ENCODE measurements around the gene COPG2. TPM values are rescaled to one million over a fixed set of nuclear protein-coding genes. Genes with fewer than 3 reads are reported as not detected.
"Not testable (repeated sequence)": the region's sequence is repeated elsewhere in the genome, so short reads cannot be mapped to it uniquely, and the experiment has no call there.

The COPG2 gene, protein sequence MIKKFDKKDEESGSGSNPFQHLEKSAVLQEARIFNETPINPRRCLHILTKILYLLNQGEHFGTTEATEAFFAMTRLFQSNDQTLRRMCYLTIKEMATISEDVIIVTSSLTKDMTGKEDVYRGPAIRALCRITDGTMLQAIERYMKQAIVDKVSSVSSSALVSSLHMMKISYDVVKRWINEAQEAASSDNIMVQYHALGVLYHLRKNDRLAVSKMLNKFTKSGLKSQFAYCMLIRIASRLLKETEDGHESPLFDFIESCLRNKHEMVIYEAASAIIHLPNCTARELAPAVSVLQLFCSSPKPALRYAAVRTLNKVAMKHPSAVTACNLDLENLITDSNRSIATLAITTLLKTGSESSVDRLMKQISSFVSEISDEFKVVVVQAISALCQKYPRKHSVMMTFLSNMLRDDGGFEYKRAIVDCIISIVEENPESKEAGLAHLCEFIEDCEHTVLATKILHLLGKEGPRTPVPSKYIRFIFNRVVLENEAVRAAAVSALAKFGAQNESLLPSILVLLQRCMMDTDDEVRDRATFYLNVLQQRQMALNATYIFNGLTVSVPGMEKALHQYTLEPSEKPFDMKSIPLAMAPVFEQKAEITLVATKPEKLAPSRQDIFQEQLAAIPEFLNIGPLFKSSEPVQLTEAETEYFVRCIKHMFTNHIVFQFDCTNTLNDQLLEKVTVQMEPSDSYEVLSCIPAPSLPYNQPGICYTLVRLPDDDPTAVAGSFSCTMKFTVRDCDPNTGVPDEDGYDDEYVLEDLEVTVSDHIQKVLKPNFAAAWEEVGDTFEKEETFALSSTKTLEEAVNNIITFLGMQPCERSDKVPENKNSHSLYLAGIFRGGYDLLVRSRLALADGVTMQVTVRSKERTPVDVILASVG
- total RNA-seq = 26.7 and 27.4 TPM in 2 replicates

DNA sequence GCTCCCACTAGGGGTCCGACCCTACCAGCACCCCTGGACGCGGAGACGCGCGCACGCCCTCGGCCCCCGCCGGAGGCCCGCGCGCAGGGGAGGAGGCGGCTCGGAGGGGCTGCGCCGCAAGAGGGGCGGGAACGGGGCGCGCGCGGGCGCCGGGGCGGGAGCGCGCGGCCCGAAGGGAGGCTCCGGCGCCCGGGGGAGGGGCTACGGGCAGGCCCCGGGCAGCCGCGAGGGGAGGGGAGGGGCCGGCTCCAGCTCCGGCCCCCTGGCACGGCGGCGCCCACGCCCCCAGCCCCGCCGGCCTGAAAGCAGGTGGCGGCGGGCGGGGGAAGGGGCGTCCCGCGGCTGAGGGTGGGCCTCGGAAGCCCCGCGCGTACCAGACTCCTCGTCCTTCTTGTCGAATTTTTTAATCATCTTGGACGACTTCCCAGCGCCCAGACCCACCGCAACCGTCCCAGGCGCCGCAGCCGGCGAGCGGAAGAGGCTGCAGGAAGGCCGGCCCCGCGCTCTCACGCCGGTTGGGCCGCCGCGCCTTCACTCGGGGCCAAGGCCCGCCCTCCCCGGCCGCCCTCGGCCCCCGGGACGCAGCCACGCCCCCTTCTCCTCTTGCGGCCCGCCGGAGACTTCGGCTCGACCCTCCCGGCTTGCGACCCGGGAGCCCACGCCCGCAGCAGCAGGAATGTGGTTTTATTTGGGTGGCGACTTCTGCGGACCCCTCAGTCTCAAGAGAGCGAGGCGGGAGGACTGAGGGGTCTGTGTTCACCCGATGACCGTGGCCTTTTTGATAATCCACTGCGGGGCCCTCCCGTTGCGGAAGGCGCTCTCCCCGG, at the start of gene COPG2:
COPG2 (minus strand) TSS at position 491 of the 827 bp plus-strand sequence; CDS start at position 411, 80 bp downstream.
- Mint-ChIP-seq H3K27me3 (ENCODE audit: low read depth) (peaks cover 12% of the 10 kb centered on the region), H3K36me3 (ENCODE audit: low read depth) (peaks cover 8% of the 10 kb centered on the region), H3K27ac (peak within 1 kb of the TSS; percentile 61), H3K9me3 (no peaks in the 10 kb centered on the region), H3K4me1 (ENCODE audit: low read depth) (peaks cover 19% of the 10 kb centered on the region), H3K4me3 (ENCODE audit: low read depth) (peak within 1 kb of the TSS; percentile 87)
- intact Hi-C loops (cut with micrococcal nuclease) = loop anchor here (1.0 to 5.0 kb wide), 3 partner anchors 19 to 596 kb away; partner anchors contain the start of gene KLHDC10
- DNase-seq (ENCODE audit: low spot score) = peak; percentile 71

DNA sequence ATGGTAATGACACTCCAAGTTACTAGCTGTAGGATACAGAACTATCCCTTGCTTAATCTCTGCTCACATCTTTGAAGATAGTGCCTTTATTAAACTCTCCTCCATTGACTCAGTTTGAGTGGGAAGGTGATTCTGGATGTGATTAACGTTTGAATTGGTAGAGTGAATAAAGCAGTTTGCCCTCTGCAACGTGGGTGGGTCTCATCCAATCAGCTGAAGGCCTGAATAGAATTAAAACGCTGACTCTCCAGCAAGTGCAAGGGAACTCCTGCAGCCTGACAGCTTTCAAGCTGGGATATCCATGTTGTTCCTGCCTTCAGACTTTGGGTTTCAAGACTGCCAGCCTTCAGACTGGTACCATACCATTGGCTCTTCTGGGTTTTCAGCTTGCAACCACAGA, 43.9 kb upstream of the COPG2 start:
- H3K36me3 Mint-ChIP-seq (ENCODE audit: low read depth) = no peaks in the 10 kb centered on the region
- no peaks in the 10 kb centered on the region for H3K9me3 Mint-ChIP-seq
- H3K4me3 Mint-ChIP-seq (ENCODE audit: low read depth) = no peak overlapping the region
- H3K4me1 Mint-ChIP-seq (ENCODE audit: low read depth) = no peaks in the 10 kb centered on the region
- no peak overlapping the region for H3K27ac Mint-ChIP-seq
- intact Hi-C loops (cut with micrococcal nuclease) = no loop called here
- DNase-seq (ENCODE audit: low spot score) = no peak
- H3K27me3 Mint-ChIP-seq (ENCODE audit: low read depth) = no peaks in the 10 kb centered on the region

DNA sequence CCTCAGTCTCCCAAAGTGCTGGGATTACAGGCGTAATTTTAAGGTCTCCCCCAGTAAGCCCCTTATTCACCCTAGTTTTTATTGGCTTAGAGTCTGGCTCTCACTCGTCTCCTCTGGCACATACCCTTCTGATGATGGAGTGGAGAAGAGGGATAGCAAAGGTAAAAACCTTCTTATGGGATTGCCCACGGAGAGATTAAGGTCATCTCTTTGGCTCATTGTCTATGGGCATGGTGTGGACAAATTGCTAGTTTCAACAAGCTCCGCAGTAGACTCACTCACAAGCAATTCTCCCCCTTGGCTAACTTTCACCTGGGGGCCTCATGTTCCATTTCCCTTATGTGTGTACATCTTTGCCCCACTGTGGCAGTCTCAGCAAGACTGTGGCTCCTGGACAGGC, 40.2 kb upstream of the COPG2 start:
- intact Hi-C loops (cut with micrococcal nuclease) = no loop called here
- no peak for DNase-seq (ENCODE audit: low spot score)
- Mint-ChIP-seq H3K9me3 (peaks cover 14% of the 10 kb centered on the region), H3K27me3 (ENCODE audit: low read depth) (peaks cover 9% of the 10 kb centered on the region), H3K4me1 (ENCODE audit: low read depth) (no peaks in the 10 kb centered on the region), H3K36me3 (ENCODE audit: low read depth) (no peaks in the 10 kb centered on the region), H3K27ac (no peak overlapping the region), H3K4me3 (ENCODE audit: low read depth) (no peak overlapping the region)

DNA sequence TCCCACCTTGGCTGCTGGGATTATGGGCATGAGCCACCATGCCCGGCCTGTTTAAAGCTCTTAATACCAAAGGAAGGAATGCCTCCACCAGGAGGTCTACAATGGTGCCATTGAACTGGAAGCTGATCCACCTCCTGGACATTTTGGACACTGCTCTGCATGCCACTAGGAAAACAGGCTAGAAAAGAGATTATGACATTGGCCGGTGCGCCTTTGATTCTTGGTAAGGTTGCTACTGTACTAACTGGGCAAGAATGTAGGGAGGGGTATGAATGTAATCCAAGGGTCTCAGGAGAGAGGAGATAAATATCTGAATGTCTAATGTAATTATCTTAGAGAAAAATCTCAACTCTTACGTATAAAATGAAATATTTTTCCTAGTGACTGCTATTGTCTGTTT, 39.5 kb upstream of the COPG2 start:
- Mint-ChIP-seq H3K27ac (no peak overlapping the region), H3K9me3 (peaks cover 14% of the 10 kb centered on the region), H3K4me1 (ENCODE audit: low read depth) (no peaks in the 10 kb centered on the region), H3K27me3 (ENCODE audit: low read depth) (peaks cover 10% of the 10 kb centered on the region), H3K36me3 (ENCODE audit: low read depth) (no peaks in the 10 kb centered on the region), H3K4me3 (ENCODE audit: low read depth) (no peak overlapping the region)
- no peak for DNase-seq (ENCODE audit: low spot score)
- intact Hi-C loops (cut with micrococcal nuclease) = no loop called here

DNA sequence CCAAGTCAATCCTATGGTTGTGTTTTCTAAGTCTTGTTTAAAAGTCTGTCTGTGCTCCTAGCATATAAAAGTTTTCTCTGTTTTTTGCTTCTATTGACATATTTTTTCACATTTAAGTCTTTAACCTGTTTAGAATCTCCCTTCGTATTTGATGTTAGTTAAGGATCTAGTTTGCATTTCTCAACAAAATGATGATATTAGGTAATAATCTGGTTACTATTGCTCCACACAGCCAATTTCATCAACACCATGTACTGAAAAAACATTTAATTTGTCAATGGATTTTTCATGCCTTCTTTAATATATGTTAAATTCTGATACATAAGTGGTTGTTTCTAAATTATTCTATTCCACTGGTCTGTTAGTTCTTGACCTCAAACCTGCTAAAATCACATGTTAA, 35.3 kb upstream of the COPG2 start:
- Mint-ChIP-seq H3K4me1 (ENCODE audit: low read depth) (no peaks in the 10 kb centered on the region), H3K27ac (no peak overlapping the region), H3K4me3 (ENCODE audit: low read depth) (no peak overlapping the region), H3K27me3 (ENCODE audit: low read depth) (peaks cover 15% of the 10 kb centered on the region), H3K36me3 (ENCODE audit: low read depth) (no peaks in the 10 kb centered on the region), H3K9me3 (peaks cover 14% of the 10 kb centered on the region)
- intact Hi-C loops (cut with micrococcal nuclease) = no loop called here
- no peak for DNase-seq (ENCODE audit: low spot score)

DNA sequence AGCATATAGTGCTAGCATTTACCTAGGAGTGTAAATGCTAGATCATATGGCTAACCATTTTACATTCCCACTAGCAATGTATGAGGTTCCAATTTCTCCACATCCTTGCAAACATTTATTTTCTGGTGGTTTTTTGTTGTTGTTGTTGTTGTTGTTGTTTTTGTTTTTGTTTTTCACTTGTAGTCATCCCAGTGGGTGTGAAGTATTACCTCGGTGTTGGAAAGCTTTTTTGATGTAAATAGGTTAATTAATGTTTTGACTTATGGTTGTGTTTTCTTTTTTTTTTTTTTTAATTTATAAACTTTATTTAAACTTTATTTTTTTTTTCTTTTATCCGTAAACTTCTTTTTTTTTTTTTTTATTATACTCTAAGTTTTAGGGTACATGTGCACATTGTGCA, 33.1 kb upstream of the COPG2 start:
- peaks cover 8% of the 10 kb centered on the region for H3K9me3 Mint-ChIP-seq
- peaks cover 15% of the 10 kb centered on the region for H3K27me3 Mint-ChIP-seq (ENCODE audit: low read depth)
- H3K4me1 Mint-ChIP-seq (ENCODE audit: low read depth) = no peaks in the 10 kb centered on the region
- H3K27ac Mint-ChIP-seq = no peak overlapping the region
- H3K4me3 Mint-ChIP-seq (ENCODE audit: low read depth) = no peak overlapping the region
- no peak for DNase-seq (ENCODE audit: low spot score)
- intact Hi-C loops (cut with micrococcal nuclease) = no loop called here
- H3K36me3 Mint-ChIP-seq (ENCODE audit: low read depth) = no peaks in the 10 kb centered on the region

DNA sequence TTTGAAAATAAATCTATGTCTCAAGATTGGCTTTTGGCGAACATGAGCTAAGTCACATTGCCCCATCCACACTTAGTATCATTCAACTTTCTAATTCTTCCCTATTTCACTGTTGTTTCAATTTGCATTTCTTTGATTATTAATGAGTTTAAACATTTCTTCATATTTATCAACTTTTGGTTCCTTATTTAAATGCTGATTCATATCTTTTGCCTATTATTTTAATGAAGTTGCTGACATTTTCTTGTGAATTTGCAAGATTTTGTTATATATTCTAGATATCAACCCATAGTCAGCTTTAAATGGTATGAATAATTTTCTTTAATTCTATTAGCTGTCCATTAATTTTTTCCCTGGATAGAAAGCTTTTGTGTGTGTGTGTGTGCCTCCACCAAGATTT, 32.2 kb upstream of the COPG2 start:
- no peak for DNase-seq (ENCODE audit: low spot score)
- intact Hi-C loops (cut with micrococcal nuclease) = no loop called here
- H3K9me3 Mint-ChIP-seq = no peaks in the 10 kb centered on the region
- H3K4me1 Mint-ChIP-seq (ENCODE audit: low read depth) = no peaks in the 10 kb centered on the region
- H3K4me3 Mint-ChIP-seq (ENCODE audit: low read depth) = no peak overlapping the region
- no peak overlapping the region for H3K27ac Mint-ChIP-seq
- peaks cover 12% of the 10 kb centered on the region for H3K27me3 Mint-ChIP-seq (ENCODE audit: low read depth)
- no peaks in the 10 kb centered on the region for H3K36me3 Mint-ChIP-seq (ENCODE audit: low read depth)

DNA sequence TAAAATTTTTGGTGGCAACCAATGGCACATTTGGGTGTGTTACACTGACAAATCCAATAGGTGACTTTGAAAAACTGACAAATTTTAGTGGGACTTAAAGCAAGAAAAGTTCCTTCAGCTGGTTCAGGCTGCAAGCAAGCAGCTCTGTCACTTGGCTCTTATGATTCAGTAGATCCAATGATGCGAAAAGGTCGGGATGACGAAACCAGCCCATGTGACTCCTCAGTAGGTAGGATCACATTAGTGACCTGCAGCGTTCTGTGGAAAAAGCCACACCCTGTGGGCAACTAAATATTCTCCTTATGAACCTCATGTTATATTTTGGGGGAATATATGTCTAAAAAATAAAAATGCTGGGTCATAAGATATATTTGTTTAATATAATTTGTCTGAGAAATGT, 31.1 kb upstream of the COPG2 start:
- Mint-ChIP-seq H3K9me3 (no peaks in the 10 kb centered on the region), H3K4me1 (ENCODE audit: low read depth) (no peaks in the 10 kb centered on the region), H3K27me3 (ENCODE audit: low read depth) (peaks cover 10% of the 10 kb centered on the region), H3K36me3 (ENCODE audit: low read depth) (no peaks in the 10 kb centered on the region), H3K4me3 (ENCODE audit: low read depth) (no peak overlapping the region), H3K27ac (no peak overlapping the region)
- DNase-seq (ENCODE audit: low spot score) = no peak
- intact Hi-C loops (cut with micrococcal nuclease) = no loop called here

DNA sequence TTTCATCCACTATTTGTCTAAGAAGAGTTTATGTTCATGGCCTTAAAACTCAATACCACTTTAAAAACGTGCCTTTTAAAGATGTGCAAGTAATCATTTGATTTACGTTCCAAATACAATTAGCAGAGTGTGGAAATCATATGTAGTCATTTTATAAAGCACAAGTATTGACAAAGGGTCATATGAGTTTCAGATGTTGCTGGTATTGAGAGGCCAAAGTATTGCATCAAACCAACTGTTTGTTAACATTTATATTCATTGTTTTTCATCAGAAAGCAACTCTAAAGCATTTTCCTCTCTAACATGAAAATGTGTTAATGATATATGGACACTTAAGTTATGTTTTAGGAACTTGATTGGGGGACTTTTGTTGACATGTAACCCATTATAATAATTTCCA, 29.3 kb upstream of the COPG2 start:
- intact Hi-C loops (cut with micrococcal nuclease) = no loop called here
- H3K27ac Mint-ChIP-seq = no peak overlapping the region
- H3K9me3 Mint-ChIP-seq = no peaks in the 10 kb centered on the region
- no peaks in the 10 kb centered on the region for H3K36me3 Mint-ChIP-seq (ENCODE audit: low read depth)
- no peak overlapping the region for H3K4me3 Mint-ChIP-seq (ENCODE audit: low read depth)
- peaks cover 6% of the 10 kb centered on the region for H3K27me3 Mint-ChIP-seq (ENCODE audit: low read depth)
- DNase-seq (ENCODE audit: low spot score) = no peak
- H3K4me1 Mint-ChIP-seq (ENCODE audit: low read depth) = no peaks in the 10 kb centered on the region

DNA sequence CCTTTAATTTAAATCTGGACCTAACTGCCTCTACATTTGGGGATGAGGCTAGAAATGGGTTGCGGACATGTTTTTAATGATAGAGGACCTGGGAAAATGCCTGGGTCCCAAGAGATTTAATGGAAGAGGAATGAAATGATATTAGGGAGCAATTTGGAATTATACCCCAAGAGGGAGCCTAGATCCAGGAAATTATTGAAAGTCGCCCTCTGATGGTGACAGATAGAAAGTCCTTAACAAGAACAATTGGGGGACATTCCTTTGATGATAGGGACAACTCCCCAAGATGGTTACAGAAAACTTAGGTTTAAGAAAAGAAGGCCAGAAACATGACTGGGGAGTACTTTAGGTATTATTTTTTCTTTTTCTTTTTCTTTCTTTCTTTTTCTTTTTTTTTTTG, 27.3 kb upstream of the COPG2 start:
- Mint-ChIP-seq H3K4me3 (ENCODE audit: low read depth) (no peak overlapping the region), H3K9me3 (peaks cover 17% of the 10 kb centered on the region), H3K36me3 (ENCODE audit: low read depth) (no peaks in the 10 kb centered on the region), H3K27ac (no peak overlapping the region), H3K27me3 (ENCODE audit: low read depth) (no peaks in the 10 kb centered on the region), H3K4me1 (ENCODE audit: low read depth) (no peaks in the 10 kb centered on the region)
- intact Hi-C loops (cut with micrococcal nuclease) = no loop called here
- DNase-seq (ENCODE audit: low spot score) = no peak

DNA sequence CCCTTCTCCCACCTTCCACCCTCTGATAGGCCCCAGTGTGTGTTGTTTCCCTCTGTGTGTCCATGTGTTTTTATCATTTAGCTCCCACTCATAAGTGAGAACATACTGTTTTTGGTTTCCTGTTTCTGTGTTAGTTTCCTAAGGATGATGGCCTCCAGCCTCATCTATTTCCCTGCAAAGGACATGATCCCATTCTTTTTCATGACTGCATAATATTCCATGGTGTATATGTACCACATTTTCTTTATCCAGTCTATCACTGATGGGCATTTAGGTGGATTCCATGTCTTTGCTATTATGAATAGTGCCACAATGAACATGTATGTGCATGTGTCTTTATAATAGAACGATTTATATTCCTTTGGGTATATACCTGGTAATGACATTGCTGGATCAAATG, 23.8 kb upstream of the COPG2 start:
- H3K27ac Mint-ChIP-seq; H3K36me3 Mint-ChIP-seq (ENCODE audit: low read depth); intact Hi-C loops (cut with micrococcal nuclease); H3K4me1 Mint-ChIP-seq (ENCODE audit: low read depth); H3K27me3 Mint-ChIP-seq (ENCODE audit: low read depth); DNase-seq (ENCODE audit: low spot score); H3K4me3 Mint-ChIP-seq (ENCODE audit: low read depth): not testable (repeated sequence)
- peaks cover 18% of the 10 kb centered on the region for H3K9me3 Mint-ChIP-seq

DNA sequence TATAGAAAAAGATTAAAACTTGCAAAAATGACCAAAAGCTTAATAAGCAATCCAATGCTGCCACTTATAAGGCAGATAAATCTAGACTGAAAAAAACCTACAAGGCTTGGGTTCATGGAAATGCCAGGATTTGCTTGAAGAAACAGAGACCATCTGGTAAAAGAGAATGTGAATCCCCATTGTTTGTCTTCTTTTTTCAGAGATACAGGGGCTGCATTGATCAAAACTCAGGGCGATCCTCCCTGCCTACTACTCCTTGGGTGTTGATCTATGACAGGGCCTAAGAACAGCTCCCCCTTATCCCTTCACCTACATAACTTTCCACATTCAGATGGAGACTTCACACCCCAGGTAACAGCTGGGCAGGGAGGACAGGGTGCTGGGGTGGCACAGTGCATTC, 21.1 kb upstream of the COPG2 start:
- Mint-ChIP-seq H3K9me3 (peaks cover 21% of the 10 kb centered on the region), H3K4me3 (ENCODE audit: low read depth) (no peak overlapping the region), H3K27me3 (ENCODE audit: low read depth) (no peaks in the 10 kb centered on the region), H3K27ac (no peak overlapping the region), H3K4me1 (ENCODE audit: low read depth) (no peaks in the 10 kb centered on the region), H3K36me3 (ENCODE audit: low read depth) (no peaks in the 10 kb centered on the region)
- no peak for DNase-seq (ENCODE audit: low spot score)
- intact Hi-C loops (cut with micrococcal nuclease) = no loop called here
